GM12875 (cell line): ENCODE data around the gene CASR.

Experiments used
- H3K4me3 ChIP-seq: one replicate; pipeline ENCODE4 v1.5.1; 2011; ENCODE audit warnings: low read depth, low read length, control low read depth
- CTCF ChIP-seq: IDR thresholded peaks from 2 replicates; pipeline ENCODE4 v1.5.1; 2011; ENCODE audit warnings: low read depth, mild to moderate bottlenecking, control low read depth, inconsistent platforms, low read length, moderate library complexity, borderline replicate concordance; ENCODE audit not compliant: insufficient read depth

The CASR gene

DNA sequence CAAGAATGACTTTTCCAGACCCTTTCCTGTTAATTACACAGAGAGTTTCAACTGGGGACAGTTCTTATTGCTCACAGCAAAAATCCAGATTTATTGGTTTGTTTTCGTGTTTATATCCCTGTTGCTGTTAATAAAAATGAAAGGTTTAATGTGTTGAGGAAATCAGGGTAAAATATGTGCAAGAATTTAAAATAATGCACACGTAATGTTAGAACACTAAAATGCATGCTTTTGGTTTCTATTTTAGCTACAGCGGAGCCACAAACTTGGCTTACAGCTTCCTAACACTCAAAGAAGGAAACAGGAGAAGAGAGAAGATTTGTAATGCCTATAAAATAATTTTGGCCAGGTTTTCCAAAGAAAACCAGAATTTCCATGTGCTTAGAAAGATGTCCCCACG, 62.7 kb downstream of the CASR start:
- H3K4me3 ChIP-seq = peak overlapping the region; percentile 23
- no peak for TF ChIP-seq CTCF

GRCh38 chr3:122247087-122247824, 63.8 kb downstream of the CASR start:
- no peak overlapping the region for H3K4me3 ChIP-seq

GRCh38 chr3:122247825-122248185, 64.3 kb downstream of the CASR start:
- no peak overlapping the region for H3K4me3 ChIP-seq
- TF ChIP-seq CTCF = no peak

More at GRCh38 chr3:122247087-122247824, 63.8 kb downstream of the CASR start:
- no peak for TF ChIP-seq CTCF

- no peak for TF ChIP-seq CTCF
- H3K4me3 ChIP-seq = no peak overlapping the region
Measured at GRCh38 chr3:122251428-122251827, 68.0 kb downstream of the CASR start.

GRCh38 chr3:122253581-122253980, 70.1 kb downstream of the CASR start:
- TF ChIP-seq CTCF = no peak
- H3K4me3 ChIP-seq = no peak overlapping the region

DNA sequence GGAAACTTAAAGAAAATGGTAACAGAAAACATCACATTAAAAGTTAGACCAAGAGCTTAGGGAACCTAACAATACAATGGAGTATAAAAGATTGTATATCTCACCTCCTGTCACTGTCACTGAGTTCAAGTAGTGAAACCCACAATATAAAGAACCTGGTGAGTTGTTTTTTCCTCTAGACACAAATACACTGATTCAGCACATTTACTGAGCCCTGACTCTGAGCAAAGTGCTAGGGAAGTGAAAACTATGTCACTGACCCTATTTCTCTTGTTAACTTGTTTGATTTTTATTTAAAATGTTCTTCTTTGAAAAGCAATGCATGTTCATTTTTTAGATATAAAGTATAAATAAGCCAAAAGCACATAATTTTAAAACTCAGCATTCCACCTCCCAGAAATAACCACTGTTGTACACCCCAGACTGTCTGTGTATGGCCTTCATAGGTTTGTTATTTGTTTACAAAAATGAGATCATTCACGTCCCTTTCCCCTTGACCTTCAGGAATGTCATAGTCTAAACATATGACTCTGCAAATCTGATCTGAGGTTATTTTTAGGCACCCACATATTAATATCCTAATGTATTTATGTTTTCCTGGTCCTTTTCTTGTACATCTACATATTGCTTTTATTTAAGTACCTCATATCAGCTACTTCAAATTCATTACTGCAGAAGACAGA, 72.4 kb downstream of the CASR start:
- no peak for TF ChIP-seq CTCF
- no peak overlapping the region for H3K4me3 ChIP-seq

- TF ChIP-seq CTCF = no peak
- H3K4me3 ChIP-seq = no peak overlapping the region
Measured at GRCh38 chr3:122257644-122258364, 74.3 kb downstream of the CASR start.
